ENCODE data around the gene SH3PXD2A. TPM values are rescaled to one million over a fixed set of nuclear protein-coding genes. Genes with fewer than 3 reads are reported as not detected.

SH3PXD2A gene
- total and polyA plus RNA-seq, 5 donors from 2014 or later: 0.24 to 15.4 (median 0.47) TPM

DNA sequence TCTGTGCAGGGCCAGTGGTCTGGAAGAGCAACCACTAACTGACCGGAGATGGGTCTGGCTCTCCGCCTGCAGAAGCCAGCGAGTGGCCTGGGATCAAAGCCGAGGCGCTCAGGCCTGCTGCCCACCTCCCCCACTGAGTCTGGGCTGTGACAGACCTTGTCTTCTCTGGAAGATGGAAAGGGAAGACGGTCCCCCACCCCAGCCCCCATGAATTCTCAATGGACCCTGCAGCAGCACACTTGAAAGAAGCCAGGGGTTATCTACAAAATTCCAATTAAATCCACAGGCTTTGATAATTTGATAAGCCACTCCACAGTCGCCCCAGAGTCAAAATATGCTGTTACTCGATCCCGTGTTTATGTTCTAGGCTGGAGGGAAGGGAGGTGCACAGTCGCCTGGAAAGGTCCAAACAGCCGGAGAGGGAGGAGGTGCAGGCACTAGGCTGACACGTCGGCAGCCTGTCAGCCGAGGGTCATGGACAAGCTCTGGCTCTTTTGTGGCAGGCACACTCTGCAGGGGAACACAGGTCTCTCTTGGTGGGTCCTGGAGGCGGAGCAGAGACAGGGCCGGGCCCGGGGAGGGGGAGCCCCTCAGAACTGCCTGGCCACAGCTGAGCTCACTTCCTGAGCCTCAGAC, 134.9 kb downstream of the SH3PXD2A start:
- Mint-ChIP-seq H3K27me3 (no peaks in the 10 kb centered on the region), H3K4me1 (peaks cover 0 to 7% (median 0%) of the 10 kb centered on the region in 4 donors), H3K27ac (peak overlapping the region in 1 of 3 donors; percentile 7), H3K4me3 (no peak overlapping the region), H3K9me3 (no peaks in the 10 kb centered on the region), H3K36me3 (peaks cover 5% of the 10 kb centered on the region)
- no peaks in the 10 kb centered on the region for H3K36me3 ChIP-seq (ENCODE audit: control insufficient read depth, insufficient read depth, low read length)
- DNase-seq (no peak), ATAC-seq (ENCODE audit: low read depth in 2 of 2) (no peak)
- H3K4me1 ChIP-seq (ENCODE audit: control insufficient read depth, insufficient read depth, low read length, poor library complexity, severe bottlenecking): no peaks in the 10 kb centered on the region
- no peaks in the 10 kb centered on the region for H3K9me3 ChIP-seq (ENCODE audit: control insufficient read depth in 2 of 2, low read length in 2 of 2)
- no peaks in the 10 kb centered on the region for H3K27me3 ChIP-seq (ENCODE audit: control insufficient read depth, insufficient read depth, low read length)
- H3K27ac ChIP-seq (ENCODE audit: insufficient read depth, low read length, poor library complexity, severe bottlenecking): no peak overlapping the region
- no peak overlapping the region for H3K4me3 ChIP-seq (ENCODE audit: low read depth, low read length)

DNA sequence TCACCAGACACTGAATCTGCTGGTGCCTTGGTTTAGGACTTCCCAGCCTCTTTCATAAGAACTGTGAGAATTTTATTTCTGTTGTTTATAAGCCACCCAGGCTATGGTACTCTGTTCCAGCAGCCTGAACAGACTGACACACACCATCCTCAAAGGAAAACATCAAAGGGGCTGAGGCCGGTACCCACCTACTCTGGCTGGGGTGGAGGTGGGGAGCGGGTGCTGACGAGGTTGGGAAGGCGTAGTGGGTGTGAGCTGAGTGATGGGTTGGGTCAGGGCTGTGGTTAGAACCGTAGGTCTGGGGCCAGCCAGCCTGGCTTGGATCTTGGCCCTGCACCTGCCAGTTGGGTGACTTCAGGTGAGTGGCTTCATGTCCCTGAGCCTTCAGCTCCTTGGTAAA, 136.3 kb downstream of the SH3PXD2A start:
- no peak overlapping the region for H3K4me3 ChIP-seq (ENCODE audit: low read depth, low read length)
- no peaks in the 10 kb centered on the region for H3K9me3 ChIP-seq (ENCODE audit: control insufficient read depth in 2 of 2, low read length in 2 of 2)
- no peak for ATAC-seq (ENCODE audit: low read depth in 2 of 2)
- no peaks in the 10 kb centered on the region for H3K27me3 ChIP-seq (ENCODE audit: control insufficient read depth, insufficient read depth, low read length)
- no peaks in the 10 kb centered on the region for H3K36me3 ChIP-seq (ENCODE audit: control insufficient read depth, insufficient read depth, low read length)
- Mint-ChIP-seq H3K4me3 (no peak overlapping the region), H3K9me3 (no peaks in the 10 kb centered on the region), H3K27me3 (no peaks in the 10 kb centered on the region), H3K36me3 (no peaks in the 10 kb centered on the region), H3K4me1 (peaks cover 0 to 7% (median 0%) of the 10 kb centered on the region in 4 donors), H3K27ac (peak overlapping the region in 1 of 3 donors; percentile 10)
- DNase-seq: no peak
- no peak overlapping the region for H3K27ac ChIP-seq (ENCODE audit: insufficient read depth, low read length, poor library complexity, severe bottlenecking)
- no peaks in the 10 kb centered on the region for H3K4me1 ChIP-seq (ENCODE audit: control insufficient read depth, insufficient read depth, low read length, poor library complexity, severe bottlenecking)

DNA sequence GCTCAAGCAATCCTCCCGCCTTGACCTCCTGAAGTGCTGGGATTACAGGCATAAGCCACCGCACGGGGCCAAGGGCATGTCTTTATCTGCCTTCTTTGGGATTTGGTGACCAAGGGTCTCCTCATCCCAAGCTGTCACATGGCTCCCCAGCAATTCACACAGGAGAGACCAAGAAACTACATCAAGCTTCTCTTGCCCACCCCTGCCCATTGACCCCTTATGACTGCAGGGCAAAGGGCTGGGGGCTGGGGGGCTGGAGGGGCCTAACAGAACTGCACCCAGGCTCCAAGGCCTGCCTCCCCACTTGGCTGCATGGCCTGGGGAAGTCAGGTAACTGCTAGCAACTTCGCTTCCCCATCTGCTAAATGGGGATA, 137.1 kb downstream of the SH3PXD2A start:
- H3K36me3 ChIP-seq (ENCODE audit: control insufficient read depth, insufficient read depth, low read length): no peaks in the 10 kb centered on the region
- no peaks in the 10 kb centered on the region for H3K27me3 Mint-ChIP-seq
- H3K4me1 ChIP-seq (ENCODE audit: control insufficient read depth, insufficient read depth, low read length, poor library complexity, severe bottlenecking): no peaks in the 10 kb centered on the region
- no peak overlapping the region for H3K4me3 ChIP-seq (ENCODE audit: low read depth, low read length)
- no peaks in the 10 kb centered on the region for H3K27me3 ChIP-seq (ENCODE audit: control insufficient read depth, insufficient read depth, low read length)
- no peaks in the 10 kb centered on the region for H3K36me3 Mint-ChIP-seq
- H3K9me3 Mint-ChIP-seq: no peaks in the 10 kb centered on the region
- no peak overlapping the region for H3K27ac ChIP-seq (ENCODE audit: insufficient read depth, low read length, poor library complexity, severe bottlenecking)
- DNase-seq (no peak), ATAC-seq (ENCODE audit: low read depth in 2 of 2) (no peak)
- peaks cover 0 to 9% (median under 1%) of the 10 kb centered on the region in 4 donors for H3K4me1 Mint-ChIP-seq
- no peaks in the 10 kb centered on the region for H3K9me3 ChIP-seq (ENCODE audit: control insufficient read depth in 2 of 2, low read length in 2 of 2)
- H3K27ac Mint-ChIP-seq: no peak overlapping the region
- H3K4me3 Mint-ChIP-seq: no peak overlapping the region

DNA sequence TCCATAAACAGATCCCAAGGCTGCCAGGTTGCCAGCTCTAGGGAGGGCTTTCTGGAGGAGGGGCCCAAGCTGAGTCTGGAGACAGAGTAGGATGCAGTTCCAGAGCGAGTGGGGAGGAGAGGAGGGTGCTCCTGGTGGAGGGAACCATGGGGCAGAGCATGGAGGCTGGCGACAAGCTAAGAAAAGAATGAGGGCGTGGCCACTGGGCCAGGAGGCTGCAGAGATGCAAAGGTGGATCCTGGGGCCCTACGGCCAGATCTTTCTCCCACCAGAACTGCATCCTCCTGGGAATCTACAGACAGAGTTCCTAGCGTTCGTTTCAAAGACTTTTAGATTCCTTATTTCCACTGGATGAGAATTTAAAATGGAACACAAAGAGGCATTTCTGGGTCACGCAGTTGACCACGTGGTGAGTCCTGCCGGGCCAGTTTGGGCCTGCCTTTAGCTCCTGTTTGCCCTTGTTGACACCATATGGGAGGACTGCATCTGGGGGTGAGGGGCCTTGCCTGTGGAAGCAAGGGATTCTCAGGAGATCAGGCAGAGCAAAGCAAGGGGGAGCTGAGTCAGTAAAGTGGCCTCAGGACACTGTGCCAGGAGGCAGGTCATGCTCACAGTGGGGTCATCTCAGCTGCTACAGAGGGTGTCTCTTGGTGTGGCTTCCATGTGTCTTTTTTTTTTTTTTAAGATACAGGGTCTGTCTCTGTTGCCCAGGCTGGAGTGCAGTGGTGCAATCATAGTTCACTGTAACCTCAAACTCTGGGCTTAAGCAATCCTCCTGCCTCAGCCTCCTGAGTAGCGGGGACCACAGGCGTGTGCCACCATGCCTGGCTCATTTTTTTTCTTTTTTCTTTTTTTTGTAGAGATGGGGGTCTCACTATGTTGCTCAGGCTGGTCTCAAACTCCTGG, 137.8 kb downstream of the SH3PXD2A start:
- Mint-ChIP-seq H3K9me3 (no peaks in the 10 kb centered on the region), H3K36me3 (no peaks in the 10 kb centered on the region), H3K4me3 (no peak overlapping the region), H3K27ac (peak overlapping the region; percentile 7 to 32 (median 23)), H3K4me1 (peaks cover 0 to 14% (median 3%) of the 10 kb centered on the region in 4 donors), H3K27me3 (no peaks in the 10 kb centered on the region)
- H3K27me3 ChIP-seq (ENCODE audit: control insufficient read depth, insufficient read depth, low read length): no peaks in the 10 kb centered on the region
- ATAC-seq (ENCODE audit: low read depth in 2 of 2): no peak
- no peak overlapping the region for H3K27ac ChIP-seq (ENCODE audit: insufficient read depth, low read length, poor library complexity, severe bottlenecking)
- no peaks in the 10 kb centered on the region for H3K9me3 ChIP-seq (ENCODE audit: control insufficient read depth in 2 of 2, low read length in 2 of 2)
- no peaks in the 10 kb centered on the region for H3K4me1 ChIP-seq (ENCODE audit: control insufficient read depth, insufficient read depth, low read length, poor library complexity, severe bottlenecking)
- DNase-seq: no peak
- H3K4me3 ChIP-seq (ENCODE audit: low read depth, low read length): no peak overlapping the region
- H3K36me3 ChIP-seq (ENCODE audit: control insufficient read depth, insufficient read depth, low read length): no peaks in the 10 kb centered on the region

DNA sequence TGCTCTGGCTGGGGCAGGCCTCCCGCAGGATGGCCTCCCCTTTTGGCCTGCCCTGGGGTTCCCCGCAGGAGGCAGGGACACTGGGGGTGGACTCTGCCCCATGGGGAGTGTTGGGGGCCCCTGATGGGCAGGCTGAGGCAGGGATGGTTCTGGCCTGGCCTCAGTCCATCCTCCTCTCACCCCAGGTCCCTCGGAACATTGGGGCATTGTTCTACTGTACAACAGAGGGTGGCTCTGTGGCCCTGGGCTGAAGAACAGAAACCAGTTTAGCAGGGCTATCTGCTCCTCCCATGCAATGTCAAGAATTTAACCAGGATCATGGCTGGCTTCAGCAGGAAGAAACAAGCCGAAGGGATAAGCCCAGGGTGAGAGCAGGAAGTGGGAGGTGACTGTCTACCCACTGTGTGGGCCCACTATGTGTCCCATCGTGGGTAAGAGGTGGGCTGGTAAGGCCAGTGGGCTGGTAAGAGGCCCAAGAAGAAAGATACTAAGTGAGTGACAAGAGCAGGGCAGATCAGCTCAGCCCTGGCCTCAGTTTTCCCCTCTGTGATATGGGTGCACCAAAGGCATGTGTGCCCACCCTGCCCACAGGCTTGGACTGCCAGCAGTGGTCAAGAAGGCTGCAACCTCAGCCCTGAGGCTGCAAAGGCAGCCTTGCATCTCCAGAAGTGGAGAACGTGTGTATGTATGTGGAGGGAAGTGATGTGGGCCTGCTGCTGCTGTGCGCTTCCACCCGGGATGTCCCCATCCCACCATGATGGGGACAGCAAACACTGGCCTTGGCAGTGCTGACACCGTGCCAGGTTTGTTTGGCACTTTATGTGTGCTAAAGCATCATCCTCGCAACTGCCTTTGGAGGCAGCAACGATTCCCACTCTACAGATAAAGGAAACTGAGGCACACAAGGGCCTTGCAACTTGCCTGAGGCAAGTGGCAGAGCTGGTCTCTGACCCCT, 138.9 kb downstream of the SH3PXD2A start:
- Mint-ChIP-seq H3K36me3 (no peaks in the 10 kb centered on the region), H3K9me3 (no peaks in the 10 kb centered on the region), H3K27ac (no peak overlapping the region), H3K4me3 (no peak overlapping the region), H3K27me3 (no peaks in the 10 kb centered on the region), H3K4me1 (peaks cover 0 to 14% (median 3%) of the 10 kb centered on the region in 4 donors)
- no peaks in the 10 kb centered on the region for H3K4me1 ChIP-seq (ENCODE audit: control insufficient read depth, insufficient read depth, low read length, poor library complexity, severe bottlenecking)
- no peak overlapping the region for H3K4me3 ChIP-seq (ENCODE audit: low read depth, low read length)
- H3K27me3 ChIP-seq (ENCODE audit: control insufficient read depth, insufficient read depth, low read length): no peaks in the 10 kb centered on the region
- no peaks in the 10 kb centered on the region for H3K9me3 ChIP-seq (ENCODE audit: control insufficient read depth in 2 of 2, low read length in 2 of 2)
- no peaks in the 10 kb centered on the region for H3K36me3 ChIP-seq (ENCODE audit: control insufficient read depth, insufficient read depth, low read length)
- H3K27ac ChIP-seq (ENCODE audit: insufficient read depth, low read length, poor library complexity, severe bottlenecking): no peak overlapping the region
- DNase-seq (no peak), ATAC-seq (ENCODE audit: low read depth in 2 of 2) (no peak)

DNA sequence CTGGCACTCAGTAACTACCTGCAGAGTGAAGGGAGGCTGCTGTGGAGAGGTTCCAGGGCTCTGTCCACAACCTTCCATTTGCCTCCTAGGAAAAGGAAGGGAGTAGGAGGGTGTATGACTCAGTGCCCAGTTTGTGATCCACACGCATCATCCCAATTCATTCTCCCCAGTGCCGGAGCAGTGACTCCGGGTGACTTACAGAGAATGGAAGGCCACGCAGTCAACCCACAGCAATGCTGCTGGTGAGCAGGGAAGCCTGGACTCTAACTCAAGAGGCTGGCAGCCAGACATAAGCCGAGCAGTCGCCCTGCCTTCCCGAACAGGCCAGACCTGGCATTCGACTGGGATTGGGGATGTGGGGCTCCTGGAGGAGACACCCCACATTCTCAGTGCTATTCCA, 139.9 kb downstream of the SH3PXD2A start:
- Mint-ChIP-seq H3K4me3 (no peak overlapping the region), H3K36me3 (no peaks in the 10 kb centered on the region), H3K27ac (peak overlapping the region in 1 of 3 donors; percentile 74), H3K9me3 (no peaks in the 10 kb centered on the region), H3K4me1 (peaks cover 0 to 14% (median 3%) of the 10 kb centered on the region in 4 donors), H3K27me3 (no peaks in the 10 kb centered on the region)
- ATAC-seq (ENCODE audit: low read depth in 2 of 2) (no peak), DNase-seq (no peak)
- Histone ChIP-seq H3K27me3 (ENCODE audit: control insufficient read depth, insufficient read depth, low read length) (no peaks in the 10 kb centered on the region), H3K27ac (ENCODE audit: insufficient read depth, low read length, poor library complexity, severe bottlenecking) (no peak overlapping the region), H3K4me3 (ENCODE audit: low read depth, low read length) (no peak overlapping the region), H3K36me3 (ENCODE audit: control insufficient read depth, insufficient read depth, low read length) (no peaks in the 10 kb centered on the region), H3K9me3 (ENCODE audit: control insufficient read depth in 2 of 2, low read length in 2 of 2) (no peaks in the 10 kb centered on the region), H3K4me1 (ENCODE audit: control insufficient read depth, insufficient read depth, low read length, poor library complexity, severe bottlenecking) (no peaks in the 10 kb centered on the region)

DNA sequence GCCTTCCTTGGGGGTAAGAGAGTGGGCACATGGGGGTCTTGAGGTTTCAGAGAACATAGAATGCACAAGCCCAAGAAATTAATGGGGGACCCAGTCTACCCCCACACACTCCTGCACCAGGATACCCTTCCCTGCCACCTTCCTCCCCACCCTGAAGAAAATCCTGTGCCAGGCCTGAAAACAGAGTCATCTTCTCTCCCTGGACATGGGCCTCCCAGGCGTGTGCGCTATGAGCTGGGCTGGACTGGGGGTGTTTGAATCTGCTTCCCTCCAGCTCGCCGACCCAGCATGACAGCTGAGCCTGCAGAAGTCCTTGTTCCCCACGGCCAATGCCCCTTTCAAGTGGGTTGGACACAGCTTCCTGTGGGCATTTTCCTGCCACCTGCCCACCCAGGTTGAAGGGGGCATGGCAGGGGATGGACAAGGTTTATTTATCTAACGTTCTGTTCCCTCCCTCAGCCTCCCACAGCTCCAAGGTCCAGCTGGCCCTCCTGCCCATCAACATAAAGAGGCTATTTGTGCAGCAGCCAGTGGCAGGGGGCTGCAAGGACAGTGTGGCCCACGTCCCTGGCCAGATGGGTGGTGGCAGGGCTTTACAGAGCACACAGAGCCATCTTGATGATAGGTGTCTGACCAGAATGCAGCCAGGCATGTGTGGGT, 141.0 kb downstream of the SH3PXD2A start:
- Mint-ChIP-seq H3K9me3 (no peaks in the 10 kb centered on the region), H3K36me3 (no peaks in the 10 kb centered on the region), H3K27me3 (no peaks in the 10 kb centered on the region), H3K27ac (peak overlapping the region in 1 of 3 donors; percentile 47), H3K4me1 (peaks cover 0 to 14% (median 3%) of the 10 kb centered on the region in 4 donors), H3K4me3 (no peak overlapping the region)
- H3K4me3 ChIP-seq (ENCODE audit: low read depth, low read length): no peak overlapping the region
- no peaks in the 10 kb centered on the region for H3K36me3 ChIP-seq (ENCODE audit: control insufficient read depth, insufficient read depth, low read length)
- DNase-seq (no peak), ATAC-seq (ENCODE audit: low read depth in 2 of 2) (no peak)
- no peak overlapping the region for H3K27ac ChIP-seq (ENCODE audit: insufficient read depth, low read length, poor library complexity, severe bottlenecking)
- H3K9me3 ChIP-seq (ENCODE audit: control insufficient read depth in 2 of 2, low read length in 2 of 2): no peaks in the 10 kb centered on the region
- H3K4me1 ChIP-seq (ENCODE audit: control insufficient read depth, insufficient read depth, low read length, poor library complexity, severe bottlenecking): no peaks in the 10 kb centered on the region
- no peaks in the 10 kb centered on the region for H3K27me3 ChIP-seq (ENCODE audit: control insufficient read depth, insufficient read depth, low read length)
